ENCODE results near the gene RDH8. TPM values are rescaled to one million over a fixed set of nuclear protein-coding genes. Genes with fewer than 3 reads are reported as not detected.

The RDH8 gene
- total and polyA plus RNA-seq, 10 of the 15 experiments (the other 5 are each of a cell fraction or from before 2014, with no cell fraction given) = 0.04 to 0.58 (median 0.05) TPM; not detected in 7

DNA sequence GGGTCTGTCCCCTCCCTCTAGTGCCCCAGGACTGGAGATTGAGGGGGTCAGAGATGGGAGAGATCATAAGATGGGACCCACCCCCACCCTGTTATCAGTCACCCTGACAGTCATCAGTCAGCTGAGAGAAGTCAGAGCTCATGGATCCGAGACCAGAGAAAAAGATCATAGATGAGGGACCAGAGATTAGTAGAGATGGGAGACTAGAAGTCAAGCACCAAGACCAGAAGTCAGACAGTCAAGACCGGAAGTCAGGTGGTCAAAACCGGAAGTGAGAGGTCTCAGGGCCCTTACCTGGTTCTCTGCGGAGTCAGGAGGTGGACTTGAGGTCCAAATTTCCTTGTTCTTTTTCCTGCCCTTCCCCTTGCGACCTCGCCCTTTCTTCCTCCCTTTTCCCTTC is 10.0 kb upstream of the RDH8 start:
- Histone ChIP-seq H3K9me3 (replicated peaks; ENCODE audit: control insufficient read depth, insufficient read depth, low read length) (no peaks in the 10 kb centered on the region; the same call in 2 of the 3 replicates), H3K4me3 (no peak overlapping the region), H4K20me1 (ENCODE audit: control insufficient read depth, insufficient read depth) (no peaks in the 10 kb centered on the region), H3K4me2 (ENCODE audit: control insufficient read depth, insufficient read depth) (no peak overlapping the region), H3K9ac (ENCODE audit: control insufficient read depth, insufficient read depth, low read length) (no peak overlapping the region), H3K27ac (ENCODE audit: control insufficient read depth, insufficient read depth) (no peak overlapping the region), H3K4me1 (ENCODE audit: control insufficient read depth, insufficient read depth, low read length) (no peaks in the 10 kb centered on the region), H3K36me3 (ENCODE audit: control insufficient read depth in 2 of 2, insufficient read depth in 2 of 2, low read length in 1 of 2) (no peaks in the 10 kb centered on the region), H3K27me3 (replicated peaks in 1 of 2; ENCODE audit: control insufficient read depth in 2 of 2, insufficient read depth in 2 of 2, low read length in 1 of 2) (no peaks in the 10 kb centered on the region), H2AFZ (ENCODE audit: control insufficient read depth, low read depth, low read length) (no peak overlapping the region), H3K79me2 (ENCODE audit: control insufficient read depth, insufficient read depth, low read length) (no peaks in the 10 kb centered on the region)
- in situ Hi-C loops (cut with MboI) (no loop called here), intact Hi-C loops (cut with micrococcal nuclease; ENCODE audit: unreplicated experiment) (no loop called here)
- ChIA-PET SMC1A (ENCODE audit: uncharacterized antibody, unreplicated experiment) (no interaction called here), POLR2A (interaction anchor here (0.5 to 1.0 kb wide), 2 partner anchors 42 to 203 kb away, joined by 3 to 7 read pairs; no protein-coding TSS in a partner anchor), CTCF (interaction anchor here (1.0 kb wide), 1 partner anchor 71 kb away, joined by 3 read pairs; no protein-coding TSS in a partner anchor), RAD21 (ENCODE audit: unreplicated experiment) (interaction anchor here (0.6 to 0.9 kb wide), 2 partner anchors 24 to 73 kb away, joined by 3 read pairs; no protein-coding TSS in a partner anchor)
- ATAC-seq (no peak), DNase-seq (ENCODE audit: low read depth, low spot score) (no peak), FAIRE-seq (no peak)
- 37% methylated on average over 6 of the region's 6 CpGs for WGBS (ENCODE audit: insufficient coverage, insufficient replicate concordance, low lambda C conversion rate, missing lambda C conversion rate)
- BruUV-seq (replicated peaks) = no TSS peak
- TF ChIP-seq, protein P1, sequence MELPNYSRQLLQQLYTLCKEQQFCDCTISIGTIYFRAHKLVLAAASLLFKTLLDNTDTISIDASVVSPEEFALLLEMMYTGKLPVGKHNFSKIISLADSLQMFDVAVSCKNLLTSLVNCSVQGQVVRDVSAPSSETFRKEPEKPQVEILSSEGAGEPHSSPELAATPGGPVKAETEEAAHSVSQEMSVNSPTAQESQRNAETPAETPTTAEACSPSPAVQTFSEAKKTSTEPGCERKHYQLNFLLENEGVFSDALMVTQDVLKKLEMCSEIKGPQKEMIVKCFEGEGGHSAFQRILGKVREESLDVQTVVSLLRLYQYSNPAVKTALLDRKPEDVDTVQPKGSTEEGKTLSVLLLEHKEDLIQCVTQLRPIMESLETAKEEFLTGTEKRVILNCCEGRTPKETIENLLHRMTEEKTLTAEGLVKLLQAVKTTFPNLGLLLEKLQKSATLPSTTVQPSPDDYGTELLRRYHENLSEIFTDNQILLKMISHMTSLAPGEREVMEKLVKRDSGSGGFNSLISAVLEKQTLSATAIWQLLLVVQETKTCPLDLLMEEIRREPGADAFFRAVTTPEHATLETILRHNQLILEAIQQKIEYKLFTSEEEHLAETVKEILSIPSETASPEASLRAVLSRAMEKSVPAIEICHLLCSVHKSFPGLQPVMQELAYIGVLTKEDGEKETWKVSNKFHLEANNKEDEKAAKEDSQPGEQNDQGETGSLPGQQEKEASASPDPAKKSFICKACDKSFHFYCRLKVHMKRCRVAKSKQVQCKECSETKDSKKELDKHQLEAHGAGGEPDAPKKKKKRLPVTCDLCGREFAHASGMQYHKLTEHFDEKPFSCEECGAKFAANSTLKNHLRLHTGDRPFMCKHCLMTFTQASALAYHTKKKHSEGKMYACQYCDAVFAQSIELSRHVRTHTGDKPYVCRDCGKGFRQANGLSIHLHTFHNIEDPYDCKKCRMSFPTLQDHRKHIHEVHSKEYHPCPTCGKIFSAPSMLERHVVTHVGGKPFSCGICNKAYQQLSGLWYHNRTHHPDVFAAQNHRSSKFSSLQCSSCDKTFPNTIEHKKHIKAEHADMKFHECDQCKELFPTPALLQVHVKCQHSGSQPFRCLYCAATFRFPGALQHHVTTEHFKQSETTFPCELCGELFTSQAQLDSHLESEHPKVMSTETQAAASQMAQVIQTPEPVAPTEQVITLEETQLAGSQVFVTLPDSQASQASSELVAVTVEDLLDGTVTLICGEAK (IDR thresholded peaks at IDR 0.05; ENCODE audit: borderline replicate concordance) = peak; percentile 53
- TF ChIP-seq GABPA (IDR thresholded peaks at IDR 0.05; ENCODE audit: low read depth) (peak; percentile 53; the same call in 1 of the 2 replicates), YBX1 (IDR thresholded peaks at IDR 0.05) (no peak)

All from GM12878 (cell line).